ENCODE results near the gene COL20A1. TPM values are rescaled to one million over a fixed set of nuclear protein-coding genes. Genes with fewer than 3 reads are reported as not detected.

Gene COL20A1
- total and polyA plus RNA-seq, 2 donors = 1.2 TPM; not detected in 1

GRCh38 chr20:63363013-63363957 is 70.3 kb downstream of the COL20A1 start:
- H3K4me3 ChIP-seq (ENCODE audit: low read depth, low read length) = no peak overlapping the region
- WGBS = 55% methylated on average over 23 of the region's 23 CpGs
- H3K27ac ChIP-seq (ENCODE audit: low read depth) = no peak overlapping the region
- no peaks in the 10 kb centered on the region for H3K4me1 ChIP-seq (ENCODE audit: insufficient read depth)
- no peaks in the 10 kb centered on the region for H3K36me3 ChIP-seq (ENCODE audit: insufficient read depth)
- DNase-seq (ENCODE audit: extremely low spot score) = no peak

GRCh38 chr20:63363981-63364561 is 71.1 kb downstream of the COL20A1 start:
- H3K4me3 ChIP-seq (ENCODE audit: low read depth, low read length) = no peak overlapping the region
- no peak for DNase-seq (ENCODE audit: extremely low spot score)
- 82% methylated on average over 19 of the region's 19 CpGs for WGBS
- H3K27ac ChIP-seq (ENCODE audit: low read depth) = no peak overlapping the region
- no peaks in the 10 kb centered on the region for H3K4me1 ChIP-seq (ENCODE audit: insufficient read depth)
- no peaks in the 10 kb centered on the region for H3K36me3 ChIP-seq (ENCODE audit: insufficient read depth)

GRCh38 chr20:63364801-63365585 is 72.0 kb downstream of the COL20A1 start:
- 81% methylated on average over 20 of the region's 20 CpGs for WGBS
- Histone ChIP-seq H3K36me3 (ENCODE audit: insufficient read depth) (no peaks in the 10 kb centered on the region), H3K27ac (ENCODE audit: low read depth) (no peak overlapping the region), H3K4me3 (ENCODE audit: low read depth, low read length) (no peak overlapping the region), H3K4me1 (ENCODE audit: insufficient read depth) (no peaks in the 10 kb centered on the region)
- DNase-seq (ENCODE audit: extremely low spot score) = no peak

- Histone ChIP-seq H3K4me3 (ENCODE audit: low read depth, low read length) (no peak overlapping the region), H3K27ac (ENCODE audit: low read depth) (no peak overlapping the region), H3K4me1 (ENCODE audit: insufficient read depth) (no peaks in the 10 kb centered on the region), H3K36me3 (ENCODE audit: insufficient read depth) (no peaks in the 10 kb centered on the region)
- WGBS = 87% methylated on average over 22 of the region's 22 CpGs
- DNase-seq (ENCODE audit: extremely low spot score) = no peak
Measured at GRCh38 chr20:63365601-63366389, 72.8 kb downstream of the COL20A1 start.

DNA sequence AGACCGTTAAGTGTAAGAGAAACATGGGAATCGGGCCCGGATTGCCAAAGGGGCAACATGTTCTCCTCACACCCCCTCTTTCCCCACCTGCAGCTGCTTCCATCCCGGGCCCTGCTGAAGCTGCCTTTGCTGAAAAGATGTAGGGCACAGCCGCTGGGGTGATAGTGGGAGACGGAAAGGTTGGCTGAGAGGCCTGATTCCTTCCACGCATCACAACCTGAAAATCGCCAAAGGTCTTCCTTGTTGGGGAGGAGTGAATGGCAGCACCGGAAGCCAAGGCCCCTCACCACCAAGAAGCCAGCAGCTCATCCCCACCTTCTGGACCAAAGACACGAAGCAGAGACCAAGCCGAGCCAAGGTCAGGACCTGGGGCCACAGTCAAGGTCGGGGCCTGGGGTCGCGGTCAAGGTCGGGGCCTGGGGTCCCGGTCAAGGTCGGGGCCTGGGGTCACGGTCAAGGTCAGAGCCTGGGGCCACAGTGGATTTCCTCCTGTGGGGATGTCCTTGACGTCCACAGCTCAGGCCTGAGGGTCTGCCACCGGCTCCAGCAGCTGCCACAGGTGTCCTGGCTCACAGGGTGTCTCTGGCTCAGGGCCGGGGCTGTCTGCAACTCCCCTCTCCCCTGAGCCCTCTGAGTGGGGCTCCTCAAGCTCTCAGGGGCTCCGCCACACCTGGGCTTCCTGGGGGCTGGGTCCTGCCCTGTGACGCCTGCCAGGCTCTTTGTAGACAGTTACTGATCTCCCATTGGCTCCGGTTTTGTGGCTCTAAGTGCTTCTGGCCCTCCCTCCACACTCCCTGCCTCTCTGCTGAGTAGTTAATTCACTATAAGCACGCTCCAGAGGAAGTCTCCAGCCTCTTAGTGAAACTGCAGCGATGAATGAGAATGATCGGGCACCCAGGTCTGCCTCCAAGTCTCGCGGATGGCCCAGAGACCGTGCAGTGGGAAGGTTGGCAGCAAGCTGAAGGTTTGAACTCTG is 73.7 kb downstream of the COL20A1 start:
- DNase-seq (ENCODE audit: extremely low spot score) = no peak
- Histone ChIP-seq H3K4me1 (ENCODE audit: insufficient read depth) (no peaks in the 10 kb centered on the region), H3K36me3 (ENCODE audit: insufficient read depth) (no peaks in the 10 kb centered on the region), H3K27ac (ENCODE audit: low read depth) (no peak overlapping the region), H3K4me3 (ENCODE audit: low read depth, low read length) (no peak overlapping the region)
- WGBS = 68% methylated on average over 30 of the region's 30 CpGs

DNA sequence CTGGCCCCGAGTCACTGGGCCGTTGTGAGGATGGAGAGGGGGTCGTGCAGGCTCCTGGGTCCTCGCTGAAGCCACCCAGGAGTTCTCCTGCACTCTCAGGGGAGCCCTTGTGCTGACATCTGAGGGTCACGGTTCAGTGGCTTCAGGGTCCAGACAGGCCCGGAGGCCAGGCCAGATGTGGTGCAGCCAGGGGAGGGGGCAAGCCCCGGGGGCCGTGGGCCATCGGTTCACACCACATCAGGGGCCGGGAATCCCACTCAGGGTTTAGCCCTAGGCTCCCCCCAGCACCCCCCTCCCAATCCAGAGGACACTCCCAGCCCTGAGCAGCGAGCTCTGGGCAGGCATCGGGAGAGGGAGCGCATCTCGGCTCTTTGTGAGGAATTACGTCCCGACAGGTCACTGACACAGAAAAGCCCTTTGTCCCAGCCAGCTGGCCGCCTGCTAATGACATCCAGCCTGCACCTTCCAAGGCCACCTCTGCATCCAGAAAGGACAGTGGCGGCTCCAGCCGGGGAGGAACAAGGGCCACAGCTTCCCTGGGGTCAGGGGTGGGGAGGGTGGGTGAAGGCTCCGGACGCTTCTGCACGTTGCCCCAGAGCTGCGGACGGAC is 74.6 kb downstream of the COL20A1 start:
- WGBS = 66% methylated on average over 24 of the region's 24 CpGs
- Histone ChIP-seq H3K27ac (ENCODE audit: low read depth) (no peak overlapping the region), H3K4me3 (ENCODE audit: low read depth, low read length) (no peak overlapping the region), H3K4me1 (ENCODE audit: insufficient read depth) (no peaks in the 10 kb centered on the region), H3K36me3 (ENCODE audit: insufficient read depth) (no peaks in the 10 kb centered on the region)
- DNase-seq (ENCODE audit: extremely low spot score) = no peak

DNA sequence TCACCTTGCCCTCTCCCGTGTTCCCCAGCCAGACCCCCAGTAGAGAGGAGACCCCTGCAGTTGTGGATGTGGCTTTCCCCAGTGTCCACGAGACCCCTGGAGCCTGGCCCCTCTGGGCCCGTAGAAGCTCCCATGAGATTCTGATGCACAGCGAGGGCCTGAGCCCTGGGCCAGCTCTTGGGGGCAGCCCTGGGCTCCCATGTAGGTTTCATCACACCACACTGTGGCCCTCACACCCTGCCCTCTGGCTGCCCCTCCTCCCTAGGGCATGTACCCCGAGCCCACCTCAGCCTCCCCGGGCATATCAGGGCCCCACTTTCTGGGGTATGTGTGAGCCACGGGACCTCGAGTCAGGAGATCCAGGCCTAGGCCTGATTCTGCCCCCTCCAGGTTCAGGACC is 75.2 kb downstream of the COL20A1 start:
- 87% methylated on average over 8 of the region's 8 CpGs for WGBS
- Histone ChIP-seq H3K27ac (ENCODE audit: low read depth) (no peak overlapping the region), H3K4me1 (ENCODE audit: insufficient read depth) (no peaks in the 10 kb centered on the region), H3K36me3 (ENCODE audit: insufficient read depth) (no peaks in the 10 kb centered on the region), H3K4me3 (ENCODE audit: low read depth, low read length) (no peak overlapping the region)
- DNase-seq (ENCODE audit: extremely low spot score) = no peak

DNA sequence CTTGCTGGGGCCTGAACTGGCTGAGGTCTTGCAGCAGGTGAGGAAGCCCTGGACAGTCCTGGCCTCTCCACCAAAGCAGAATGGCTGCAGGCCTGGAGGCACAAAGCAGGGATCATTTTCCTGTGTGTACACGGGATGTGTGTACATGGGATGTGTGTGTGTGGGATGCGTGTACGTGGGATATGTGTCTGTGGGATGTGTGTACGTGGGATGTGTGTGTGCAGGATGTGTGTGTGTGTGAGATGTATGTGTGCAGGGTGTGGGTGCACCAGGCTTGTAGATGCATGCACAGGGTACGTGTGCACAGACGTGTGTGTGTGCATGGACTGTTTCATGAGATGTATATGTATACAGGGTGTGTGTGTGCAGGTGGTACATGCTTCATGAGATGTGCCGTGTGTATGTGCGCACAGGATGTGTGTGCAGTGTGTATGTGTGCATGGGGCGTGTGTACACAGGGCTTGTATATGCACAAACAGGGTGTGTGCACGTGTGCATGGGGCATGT is 76.1 kb downstream of the COL20A1 start:
- Histone ChIP-seq H3K27ac (ENCODE audit: low read depth) (no peak overlapping the region), H3K36me3 (ENCODE audit: insufficient read depth) (no peaks in the 10 kb centered on the region), H3K4me3 (ENCODE audit: low read depth, low read length) (no peak overlapping the region), H3K4me1 (ENCODE audit: insufficient read depth) (no peaks in the 10 kb centered on the region)
- DNase-seq (ENCODE audit: extremely low spot score) = no peak
- WGBS = 89% methylated on average over 10 of the region's 10 CpGs

- H3K4me3 ChIP-seq (ENCODE audit: low read depth, low read length) = no peak overlapping the region
- WGBS = 67% methylated on average over 24 of the region's 24 CpGs
- H3K36me3 ChIP-seq (ENCODE audit: insufficient read depth) = no peaks in the 10 kb centered on the region
- H3K27ac ChIP-seq (ENCODE audit: low read depth) = no peak overlapping the region
- no peak for DNase-seq (ENCODE audit: extremely low spot score)
- H3K4me1 ChIP-seq (ENCODE audit: insufficient read depth) = no peaks in the 10 kb centered on the region
Measured at GRCh38 chr20:63369724-63370617, 77.0 kb downstream of the COL20A1 start.

DNA sequence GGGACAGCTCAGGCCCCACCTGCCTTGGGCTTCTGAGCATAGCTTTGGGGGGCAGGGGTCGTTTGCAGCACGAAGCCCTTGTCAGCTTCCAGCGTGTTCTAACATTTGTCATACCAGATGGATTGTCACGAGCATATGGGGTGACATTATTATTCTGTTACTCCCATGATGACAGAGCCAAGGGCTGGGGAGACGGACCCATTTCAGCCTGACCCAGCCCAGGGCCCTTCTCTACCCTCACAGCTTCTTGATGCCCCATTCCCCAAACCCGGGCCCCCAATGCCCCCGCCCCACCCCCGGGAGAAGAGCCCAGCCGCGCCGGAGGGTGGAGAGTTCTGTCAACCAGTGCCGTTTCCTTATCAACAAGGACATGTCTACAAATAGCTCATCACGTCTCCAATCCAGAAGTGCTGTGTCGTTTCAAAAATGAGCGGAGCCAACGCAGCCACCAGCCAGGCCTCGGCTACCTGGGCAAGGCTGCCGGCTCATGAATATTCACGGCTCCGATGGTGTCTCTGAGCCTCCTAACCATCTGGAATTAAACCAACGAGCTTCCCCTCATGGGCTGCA is 77.7 kb downstream of the COL20A1 start:
- no peak overlapping the region for H3K4me3 ChIP-seq (ENCODE audit: low read depth, low read length)
- WGBS = 29% methylated on average over 21 of the region's 21 CpGs
- no peak for DNase-seq (ENCODE audit: extremely low spot score)
- no peak overlapping the region for H3K27ac ChIP-seq (ENCODE audit: low read depth)
- H3K4me1 ChIP-seq (ENCODE audit: insufficient read depth) = no peaks in the 10 kb centered on the region
- no peaks in the 10 kb centered on the region for H3K36me3 ChIP-seq (ENCODE audit: insufficient read depth)

GRCh38 chr20:63371291-63371865 is 78.4 kb downstream of the COL20A1 start:
- WGBS = 70% methylated on average over 28 of the region's 28 CpGs

More at GRCh38 chr20:63371291-63371865, 78.4 kb downstream of the COL20A1 start:
- H3K4me3 ChIP-seq (ENCODE audit: low read depth, low read length) = no peak overlapping the region
- H3K4me1 ChIP-seq (ENCODE audit: insufficient read depth) = no peaks in the 10 kb centered on the region
- DNase-seq (ENCODE audit: extremely low spot score) = no peak
- no peak overlapping the region for H3K27ac ChIP-seq (ENCODE audit: low read depth)
- H3K36me3 ChIP-seq (ENCODE audit: insufficient read depth) = no peaks in the 10 kb centered on the region
